ENCODE results near the gene SUMO3. TPM values are rescaled to one million over a fixed set of nuclear protein-coding genes. Genes with fewer than 3 reads are reported as not detected.

The SUMO3 gene
- total and polyA plus RNA-seq, 10 of the 15 experiments (the other 5 are each of a cell fraction or from before 2014, with no cell fraction given): 14.3 to 164 (median 89.9) TPM

DNA sequence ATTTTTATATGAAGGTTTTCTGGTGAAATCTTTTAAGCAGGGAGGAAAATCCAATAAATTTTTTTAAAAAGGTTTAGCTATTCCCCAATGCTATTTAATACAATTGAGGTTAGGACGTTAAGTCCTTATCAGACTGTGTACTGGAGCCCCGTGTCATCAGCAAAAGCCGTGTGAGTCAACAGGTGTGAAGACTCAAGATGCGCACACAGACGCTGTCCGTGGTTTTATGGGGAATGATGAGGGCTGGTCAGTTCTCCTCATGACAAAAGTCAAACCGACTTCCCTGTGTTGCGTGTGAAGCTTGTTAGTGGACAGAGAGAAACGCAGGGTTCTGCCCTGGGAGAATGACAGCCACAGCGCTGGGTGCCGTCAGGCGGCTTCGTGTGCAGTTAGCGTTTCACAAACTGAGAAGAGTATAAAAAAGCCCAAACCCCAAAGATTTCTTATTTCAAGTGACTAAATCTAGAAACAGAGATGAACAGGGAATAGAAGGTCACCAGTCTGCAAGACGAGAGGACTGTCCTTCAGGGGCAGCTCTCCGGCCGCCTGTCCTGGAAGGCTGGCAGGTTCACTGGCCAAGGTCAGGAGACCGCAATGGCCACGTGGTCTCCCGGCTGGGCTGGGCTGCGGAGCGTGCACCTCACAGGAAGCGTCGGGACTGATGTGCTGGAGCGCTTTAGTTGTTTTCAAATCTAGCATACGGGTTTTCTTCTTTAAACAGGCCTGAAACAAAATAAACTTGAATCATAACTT is 33.2 kb upstream of the SUMO3 start:
- no TSS peak for BruUV-seq (replicated peaks)
- RAD21 ChIA-PET (ENCODE audit: unreplicated experiment): interaction anchor here (0.9 kb wide), 1 partner anchor 51 kb away, joined by 3 read pairs; no protein-coding TSS in a partner anchor
- intact Hi-C loops (cut with micrococcal nuclease; ENCODE audit: unreplicated experiment): no loop called here

GRCh38 chr21:44850208-44850800 is 32.4 kb upstream of the SUMO3 start:
- CTCF ChIA-PET: no interaction called here

More for the DNA sequence above, 33.2 kb upstream of the SUMO3 start:
- POLR2A ChIA-PET: no interaction called here
- in situ Hi-C loops (cut with MboI): no loop called here
- CTCF ChIA-PET: no interaction called here
- DNase-seq (ENCODE audit: low read depth, low spot score) (no peak), ATAC-seq (no peak), FAIRE-seq (no peak)
- Histone ChIP-seq H3K27me3 (replicated peaks in 1 of 2; ENCODE audit: control insufficient read depth in 2 of 2, insufficient read depth in 2 of 2, low read length in 1 of 2) (no peaks in the 10 kb centered on the region), H3K27ac (ENCODE audit: control insufficient read depth, insufficient read depth) (no peak overlapping the region), H4K20me1 (ENCODE audit: control insufficient read depth, insufficient read depth) (no peaks in the 10 kb centered on the region), H3K79me2 (ENCODE audit: control insufficient read depth, insufficient read depth, low read length) (no peaks in the 10 kb centered on the region), H2AFZ (ENCODE audit: control insufficient read depth, low read depth, low read length) (no peak overlapping the region), H3K4me2 (ENCODE audit: control insufficient read depth, insufficient read depth) (no peak overlapping the region), H3K4me1 (ENCODE audit: control insufficient read depth, insufficient read depth, low read length) (no peaks in the 10 kb centered on the region), H3K4me3 (no peak overlapping the region), H3K36me3 (ENCODE audit: control insufficient read depth in 2 of 2, insufficient read depth in 2 of 2, low read length in 1 of 2) (peaks cover 4 to 33% of the 10 kb centered on the region in 2 experiments; a peak in 3 of 4 replicates), H3K9me3 (replicated peaks; ENCODE audit: control insufficient read depth, insufficient read depth, low read length) (no peaks in the 10 kb centered on the region), H3K9ac (ENCODE audit: control insufficient read depth, insufficient read depth, low read length) (no peak overlapping the region)
- 93% methylated on average over 26 of the region's 26 CpGs for WGBS (ENCODE audit: insufficient coverage, insufficient replicate concordance, low lambda C conversion rate, missing lambda C conversion rate)
- SMC1A ChIA-PET (ENCODE audit: uncharacterized antibody, unreplicated experiment): no interaction called here
- TF ChIP-seq NR2C2 (IDR thresholded peaks at IDR 0.05; ENCODE audit: borderline replicate concordance, control insufficient read depth, insufficient read length, low read depth): no peak
- no peak for TF ChIP-seq TAF1 (IDR thresholded peaks at IDR 0.05; ENCODE audit: borderline replicate concordance, low read depth, low read length)
- TF ChIP-seq ZZZ3 (IDR thresholded peaks at IDR 0.05; ENCODE audit: control insufficient read depth, insufficient read length, low read depth): no peak
- TF ChIP-seq HCFC1 (IDR thresholded peaks at IDR 0.05; ENCODE audit: low read length): no peak

More at GRCh38 chr21:44850208-44850800, 32.4 kb upstream of the SUMO3 start:
- Histone ChIP-seq H3K27ac (ENCODE audit: control insufficient read depth, insufficient read depth) (no peak overlapping the region), H4K20me1 (ENCODE audit: control insufficient read depth, insufficient read depth) (no peaks in the 10 kb centered on the region), H3K9me3 (replicated peaks; ENCODE audit: control insufficient read depth, insufficient read depth, low read length) (no peaks in the 10 kb centered on the region), H3K4me1 (ENCODE audit: control insufficient read depth, insufficient read depth, low read length) (no peaks in the 10 kb centered on the region; the same call in 1 of the 2 replicates), H3K9ac (ENCODE audit: control insufficient read depth, insufficient read depth, low read length) (no peak overlapping the region), H3K27me3 (replicated peaks in 1 of 2; ENCODE audit: control insufficient read depth in 2 of 2, insufficient read depth in 2 of 2, low read length in 1 of 2) (no peaks in the 10 kb centered on the region; a peak in 1 of 4 replicates), H3K4me2 (ENCODE audit: control insufficient read depth, insufficient read depth) (no peak overlapping the region), H3K36me3 (ENCODE audit: control insufficient read depth in 2 of 2, insufficient read depth in 2 of 2, low read length in 1 of 2) (peaks cover 0 to 29% of the 10 kb centered on the region in 2 experiments; a peak in 3 of 4 replicates), H3K79me2 (ENCODE audit: control insufficient read depth, insufficient read depth, low read length) (no peaks in the 10 kb centered on the region), H3K4me3 (no peak overlapping the region), H2AFZ (ENCODE audit: control insufficient read depth, low read depth, low read length) (no peak overlapping the region)
- TF ChIP-seq IRF3 (IDR thresholded peaks at IDR 0.05) (no peak), POLR2A (IDR thresholded peaks at IDR 0.05; ENCODE audit: low read depth, low read length) (no peak), PAX8 (IDR thresholded peaks at IDR 0.05) (no peak), IRF4 (IDR thresholded peaks at IDR 0.05; ENCODE audit: low read depth, low read length) (no peak), SPI1 (IDR thresholded peaks at IDR 0.05; ENCODE audit: borderline replicate concordance, insufficient read depth, low read depth, low read length) (no peak), SIX5 (IDR thresholded peaks at IDR 0.05; ENCODE audit: low read depth, low read length, severe bottlenecking) (no peak), POLR2AphosphoS2 (IDR thresholded peaks at IDR 0.05; ENCODE audit: low read depth, low read length) (no peak), HDAC6 (IDR thresholded peaks at IDR 0.05; ENCODE audit: unreplicated experiment) (no peak), ZBTB11 (CRISPR knock-in tag; IDR thresholded peaks at IDR 0.05) (no peak), ETV6 (conservative IDR thresholded peaks at IDR 0.05 in 1 of 2, IDR thresholded peaks at IDR 0.05 in 1 of 2; ENCODE audit: borderline replicate concordance in 1 of 2, low read depth in 1 of 2) (no peak)
- intact Hi-C loops (cut with micrococcal nuclease; ENCODE audit: unreplicated experiment) (no loop called here), in situ Hi-C loops (cut with MboI) (no loop called here)
- ATAC-seq: no peak
- SMC1A ChIA-PET (ENCODE audit: uncharacterized antibody, unreplicated experiment): no interaction called here
- POLR2A ChIA-PET: no interaction called here
- 97% methylated on average over 20 of the region's 20 CpGs for WGBS (ENCODE audit: insufficient coverage, insufficient replicate concordance, low lambda C conversion rate, missing lambda C conversion rate)
- RAD21 ChIA-PET (ENCODE audit: unreplicated experiment): no interaction called here
- no peak for DNase-seq (ENCODE audit: low read depth, low spot score)
- no peak for FAIRE-seq
- no TSS peak for BruUV-seq (replicated peaks)
